Germinal center (tissue), 1 donor: ENCODE data around the gene HELQ.
"Not testable (repeated sequence)": the region's sequence is repeated elsewhere in the genome, so short reads cannot be mapped to it uniquely, and the experiment has no call there.

Experiments
- DNase-seq: peaks from one replicate; pipeline ENCODE4 v3.0.0; 2012; ENCODE audit warnings: mixed read lengths, low spot score

Gene HELQ

DNA sequence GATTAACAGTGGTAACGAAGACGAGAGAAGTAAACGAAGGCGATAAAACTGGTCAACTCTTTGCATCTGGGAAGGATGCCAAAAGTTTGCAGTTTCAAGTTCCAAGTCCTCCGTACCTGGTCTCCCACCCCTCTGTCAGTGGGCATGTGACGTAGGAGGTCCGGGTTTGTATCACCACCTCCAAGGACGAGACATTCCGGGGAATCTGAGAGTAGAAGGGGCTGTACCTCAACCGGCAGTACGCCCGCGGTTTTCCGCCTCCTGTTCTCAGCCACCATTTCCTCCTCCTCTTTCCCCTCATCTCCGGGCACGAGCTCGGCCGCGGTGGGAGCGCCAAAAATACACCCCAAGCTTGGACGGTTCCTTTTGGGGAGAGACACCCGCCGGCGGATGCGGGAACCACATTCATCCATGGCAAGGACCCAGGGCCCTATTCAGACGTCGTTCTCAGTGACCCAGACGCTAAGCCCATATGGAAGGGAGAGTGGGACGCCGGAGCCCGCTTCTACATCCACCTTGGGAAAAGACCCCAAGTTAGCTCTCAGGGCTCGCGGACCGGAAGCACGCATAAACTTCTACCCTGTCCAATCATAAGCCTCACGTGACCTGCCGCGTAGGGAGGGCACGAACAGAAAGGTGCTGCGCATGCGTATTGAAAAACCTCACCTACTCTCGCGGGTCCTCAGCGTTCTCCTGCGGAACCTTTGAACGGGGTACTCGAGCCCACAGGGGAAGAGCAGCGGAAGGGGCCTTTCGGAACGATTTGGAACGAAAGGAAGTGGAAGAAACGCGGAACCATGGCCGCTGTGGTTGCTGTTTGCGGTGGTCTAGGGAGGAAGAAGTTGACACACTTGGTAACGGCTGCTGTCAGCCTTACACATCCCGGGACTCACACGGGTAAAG, at the start of gene HELQ, which contains the start of gene MRPS18C:
HELQ (minus strand) TSS at position 543 of the 903 bp plus-strand sequence; CDS start at position 413, 130 bp downstream.
MRPS18C (plus strand) TSS at position 778 of the 903 bp plus-strand sequence; CDS start at position 798, 20 bp downstream.
- DNase-seq = peak; percentile 95

- no peak for DNase-seq
Measured at GRCh38 chr4:83504996-83505395, 49.4 kb upstream of the HELQ start.

GRCh38 chr4:83504503-83504902, 48.9 kb upstream of the HELQ start:
- DNase-seq = no peak

DNA sequence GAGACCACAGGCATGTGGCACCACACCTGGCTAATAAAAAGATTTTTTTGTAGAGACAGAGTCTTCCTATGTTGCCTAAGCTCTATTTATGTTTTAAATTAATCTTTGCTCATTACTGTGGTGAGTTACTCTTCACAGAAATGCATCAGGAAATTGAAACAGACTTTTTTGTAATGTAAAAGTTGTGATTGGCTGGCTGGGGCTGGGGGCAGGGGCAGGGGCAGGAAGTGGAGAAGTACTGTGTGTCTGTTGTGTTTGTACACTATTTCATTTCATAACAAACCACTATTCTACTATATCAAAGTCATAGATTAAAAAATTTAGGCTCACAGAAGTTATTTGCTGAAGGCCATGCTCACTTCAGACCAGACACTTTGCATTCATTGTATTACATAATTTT, 48.4 kb upstream of the HELQ start:
- DNase-seq = no peak

DNA sequence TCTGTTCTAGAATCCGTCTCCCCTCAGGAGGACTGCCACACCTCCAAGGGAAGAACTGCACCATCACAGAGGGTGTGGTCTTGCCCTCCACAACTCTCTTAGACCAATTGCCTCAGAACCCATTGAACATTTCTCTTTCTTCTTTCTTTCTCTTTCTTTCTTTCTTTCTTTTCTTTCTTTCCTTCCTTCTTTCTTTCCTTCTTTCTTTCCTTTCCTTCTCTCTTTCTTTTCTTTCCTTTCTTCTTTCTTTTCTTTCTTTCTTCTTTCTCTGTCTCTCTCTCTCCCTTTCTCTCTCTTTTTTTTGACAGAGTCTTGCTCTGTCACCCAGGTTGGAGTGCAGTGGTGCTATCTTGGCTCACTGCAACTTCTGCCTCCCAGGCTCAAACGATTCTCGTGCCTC, 46.0 kb upstream of the HELQ start:
- not testable (repeated sequence) for DNase-seq

DNA sequence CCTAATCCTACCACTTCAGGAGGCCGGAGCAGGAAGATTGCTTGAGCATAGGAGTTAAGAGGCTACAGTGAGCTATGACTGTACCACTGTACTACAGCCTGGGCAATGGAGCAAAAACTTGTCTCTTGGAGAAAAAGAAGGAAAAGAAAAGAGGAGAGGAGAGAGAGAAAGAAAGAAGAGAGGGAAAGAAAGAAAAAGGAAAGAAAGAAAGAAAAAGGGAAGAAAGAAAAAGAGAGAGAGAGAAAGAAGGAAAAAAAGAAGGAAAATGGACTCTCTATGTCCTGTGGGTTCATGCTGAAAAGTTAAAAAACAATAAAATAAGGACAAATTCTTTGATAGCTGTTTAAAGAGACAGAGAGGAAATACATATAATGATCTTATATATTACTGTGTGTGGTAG, 42.6 kb upstream of the HELQ start:
- DNase-seq = no peak

GRCh38 chr4:83496085-83496917, 40.7 kb upstream of the HELQ start:
- DNase-seq = not testable (repeated sequence)

DNA sequence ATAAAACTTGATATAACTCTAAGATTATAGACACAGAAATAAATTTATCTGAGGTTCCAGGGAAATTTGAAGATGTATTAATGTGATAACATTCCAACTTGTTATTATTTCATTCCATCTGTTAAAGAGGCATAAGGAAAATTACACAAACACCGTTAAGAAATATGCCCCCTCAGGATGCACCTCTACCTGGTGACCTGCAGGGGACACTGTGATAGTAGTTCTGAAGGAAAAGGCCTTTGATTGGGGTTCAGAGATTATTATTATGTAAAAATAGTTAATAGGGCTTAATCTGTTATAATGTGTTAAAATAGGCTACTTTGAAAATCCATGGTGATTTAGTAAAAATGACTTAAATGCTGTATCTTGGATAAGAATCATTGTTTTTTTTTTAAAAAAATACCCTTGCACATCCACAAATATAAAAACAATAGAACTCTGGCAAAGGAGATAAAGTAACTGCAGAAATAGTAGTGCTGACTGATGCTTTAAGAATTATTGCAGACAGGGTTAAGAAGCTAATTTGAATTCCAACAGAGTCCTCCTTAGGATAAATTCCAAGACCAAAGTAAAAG, 35.3 kb upstream of the HELQ start:
- peak; percentile 69 for DNase-seq

DNA sequence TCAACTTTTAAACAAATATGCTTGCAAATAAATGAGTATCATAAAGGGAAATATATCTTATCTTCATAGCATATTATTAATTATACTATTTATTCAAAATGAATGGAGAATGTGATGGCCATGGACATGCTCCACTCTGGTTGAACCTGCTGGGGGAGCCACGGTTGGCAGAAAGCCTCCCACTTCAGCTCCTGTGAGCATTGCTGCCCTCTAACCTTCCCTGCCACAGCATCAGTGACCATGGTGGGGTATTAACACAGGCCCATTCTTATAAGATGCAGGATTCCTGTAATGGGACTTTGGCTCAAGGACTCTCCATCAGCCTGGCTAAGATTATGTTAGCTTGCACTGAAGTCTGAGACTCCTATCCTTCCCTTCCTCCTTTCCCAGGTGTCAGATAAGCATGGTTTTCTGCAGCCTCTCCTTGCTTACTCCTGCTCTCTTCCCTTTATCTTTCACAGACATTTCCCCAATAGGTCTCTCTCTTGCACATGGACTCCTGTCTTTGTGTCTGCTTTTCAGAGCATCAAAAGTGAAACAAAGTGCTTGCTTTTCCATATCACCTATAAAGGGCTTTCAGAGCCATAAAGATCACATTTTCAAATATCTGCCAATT, 34.2 kb upstream of the HELQ start:
- DNase-seq = no peak

DNA sequence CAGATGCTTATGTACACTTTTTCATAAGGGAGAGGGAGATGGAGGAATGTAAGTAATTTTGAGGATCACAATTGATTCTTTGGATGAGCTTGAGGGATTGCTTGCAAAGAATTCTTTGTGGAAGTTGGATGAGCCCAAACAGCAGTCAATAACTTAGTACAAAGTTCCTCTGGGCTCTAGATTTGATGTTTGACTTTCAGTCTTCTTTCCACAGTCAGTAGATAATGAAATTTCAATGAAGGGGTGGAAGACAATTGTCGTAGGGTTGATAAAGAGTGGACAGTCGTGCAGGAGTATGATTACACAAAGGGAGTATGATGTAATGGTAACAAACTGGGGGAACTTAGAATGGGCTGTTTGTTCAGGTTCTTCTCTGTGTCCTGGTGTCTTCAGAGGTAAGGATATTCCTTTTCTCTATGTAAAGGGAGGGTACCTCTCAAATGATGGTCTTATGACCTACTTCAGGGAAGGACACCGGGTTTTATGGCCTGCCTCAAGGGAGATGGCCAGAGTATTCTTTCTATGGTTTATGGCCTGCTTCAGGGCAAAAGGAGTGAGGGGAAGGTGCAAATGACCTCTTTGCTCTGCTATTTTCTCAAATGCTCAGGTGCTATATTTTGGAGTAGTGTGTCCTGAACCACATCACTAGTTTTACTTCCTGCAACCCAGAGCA, 31.0 kb upstream of the HELQ start:
- no peak for DNase-seq

DNA sequence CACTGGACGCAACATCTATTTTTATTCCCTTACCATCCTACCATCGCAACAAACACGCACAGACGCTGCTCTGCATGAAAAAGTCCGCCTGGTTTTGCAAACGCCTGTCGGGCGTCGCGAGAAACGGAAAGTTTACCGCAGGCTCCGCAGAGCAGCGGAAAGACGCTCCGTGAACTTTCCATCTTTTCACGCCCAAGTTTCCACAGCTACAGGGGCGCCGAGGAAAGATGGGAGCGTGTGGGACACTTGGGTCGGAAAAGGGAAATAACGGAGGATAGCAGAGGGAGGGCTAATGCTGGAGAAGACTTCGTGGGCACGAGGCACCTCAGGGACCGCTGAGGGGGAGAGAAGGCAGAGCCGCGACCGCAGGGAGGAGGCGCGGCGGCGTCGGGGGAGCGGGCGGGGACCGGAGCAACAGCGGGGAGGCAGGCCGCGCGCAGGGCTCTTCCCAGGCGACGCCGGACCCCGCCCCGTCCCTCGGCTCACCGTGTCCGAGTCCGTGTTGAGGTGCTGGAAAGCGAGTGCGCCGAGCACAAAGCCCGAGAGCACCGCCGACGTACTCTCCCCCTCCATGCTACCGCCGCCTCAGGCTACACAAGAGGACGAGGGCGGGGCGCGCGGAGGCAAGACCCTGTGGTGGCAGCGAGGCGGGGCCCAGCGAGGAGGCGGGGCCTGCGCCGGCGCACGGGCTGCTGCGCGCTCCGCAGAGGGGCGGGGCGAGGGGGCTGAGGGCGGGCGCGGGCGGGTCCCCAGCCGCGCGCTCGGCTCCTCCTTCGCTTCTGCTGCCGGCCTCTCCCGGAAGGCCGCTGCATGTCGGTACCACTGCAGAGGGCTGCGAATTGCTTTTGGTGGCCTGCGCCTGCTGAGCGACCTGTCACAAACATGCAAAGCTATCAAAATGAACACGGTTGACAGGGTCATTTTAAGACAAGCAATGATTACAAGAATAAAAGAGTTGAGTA, 29.2 kb upstream of the HELQ start, which contains the start of gene ABRAXAS1:
ABRAXAS1 (minus strand) TSS at position 601 of the 962 bp plus-strand sequence; CDS start at position 573, 28 bp downstream.
- DNase-seq = peak; percentile 99

DNA sequence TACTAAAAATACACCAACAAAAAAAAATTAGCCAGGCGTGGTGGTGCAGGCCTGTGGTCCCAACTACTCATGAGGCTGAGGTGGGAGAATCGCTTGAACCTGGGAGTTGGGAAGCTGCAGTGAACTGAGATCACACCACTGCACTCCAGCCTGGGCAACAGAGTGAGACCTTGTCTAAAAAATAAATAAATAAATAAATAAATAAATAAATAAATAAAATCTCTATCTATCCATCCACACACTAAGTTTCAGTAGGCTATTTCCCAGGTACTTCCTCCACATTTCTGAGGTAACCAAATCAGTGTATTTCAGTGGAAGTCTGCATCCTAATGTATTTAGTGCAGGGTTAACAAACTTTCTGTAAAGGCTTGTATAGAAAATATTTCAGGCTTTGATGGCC, 18.3 kb upstream of the HELQ start:
- no peak for DNase-seq

GRCh38 chr4:83473423-83473822, 17.8 kb upstream of the HELQ start:
- DNase-seq = no peak

DNA sequence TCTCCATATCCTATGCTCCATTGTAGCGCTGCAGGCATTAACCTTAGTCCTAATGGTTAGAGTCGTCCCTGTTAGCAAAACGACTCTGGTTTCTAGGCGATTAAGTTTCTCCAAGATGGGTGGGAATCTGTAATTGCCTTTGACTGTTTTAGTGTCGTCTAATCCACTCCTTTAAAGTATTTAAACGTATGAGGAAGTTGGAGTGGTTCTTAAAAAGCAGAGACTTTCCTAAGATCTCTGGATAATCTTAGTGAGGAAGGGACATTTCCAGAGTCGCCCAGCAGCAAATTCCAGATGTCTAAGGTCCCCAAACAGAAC, 520 bp upstream of the HELQ start:
- no peak for DNase-seq

DNA sequence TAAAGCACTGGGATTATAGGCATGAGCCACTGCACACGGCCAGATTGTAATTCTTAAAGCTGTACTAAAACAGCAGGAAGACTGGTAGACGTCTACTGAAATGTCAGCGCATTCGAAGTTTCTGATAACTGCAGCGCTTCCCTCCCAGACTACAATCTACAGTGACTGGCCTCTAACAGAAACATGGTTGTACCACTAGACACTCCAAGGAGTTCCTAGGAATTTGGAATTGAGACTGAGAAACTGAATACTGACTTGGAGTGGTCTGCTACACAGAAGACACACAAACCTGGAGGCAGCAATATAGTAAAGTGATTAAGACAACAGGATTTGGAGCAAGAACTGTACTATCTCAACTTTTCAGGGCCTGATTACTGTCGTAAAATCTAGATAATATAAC, 937 bp downstream of the HELQ start:
- no peak for DNase-seq

DNA sequence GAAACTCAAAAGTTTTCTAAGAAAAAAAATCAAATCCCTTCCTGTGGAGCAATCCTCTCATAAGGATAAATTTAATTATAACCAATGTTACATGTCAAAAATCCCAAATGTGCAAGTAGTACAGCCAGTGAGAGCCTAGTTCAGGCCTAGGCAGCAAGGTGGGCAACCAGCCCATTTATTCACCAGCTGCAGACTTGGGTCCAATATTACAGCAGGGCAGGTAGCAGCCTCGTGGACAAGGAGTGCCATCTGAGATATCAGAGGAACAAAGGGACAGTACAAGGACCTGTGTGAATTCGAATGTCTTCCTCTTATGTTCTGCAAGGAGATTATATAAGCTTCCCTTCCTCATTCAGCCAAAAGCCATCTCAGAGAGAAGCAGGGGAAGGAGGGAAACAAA, 6.6 kb downstream of the HELQ start:
- no peak for DNase-seq

DNA sequence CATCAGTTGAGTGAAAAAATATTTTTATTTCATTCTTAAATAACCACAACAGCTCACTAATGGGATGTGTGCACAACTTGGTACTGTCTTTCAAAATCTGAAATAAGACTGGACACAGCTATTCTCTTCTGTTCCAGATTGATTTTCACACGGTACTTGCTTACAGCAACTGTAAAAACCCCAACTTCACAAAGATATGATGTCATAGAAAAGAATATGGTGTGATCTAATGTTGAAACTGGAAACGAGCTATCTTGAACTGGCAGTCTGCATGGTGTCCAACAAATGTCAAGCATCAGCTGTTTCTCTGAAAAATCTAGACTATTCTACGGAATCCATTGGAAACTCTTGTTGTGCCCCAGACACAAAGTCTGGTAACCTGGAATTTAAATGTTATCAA, 14.7 kb downstream of the HELQ start:
- peak; percentile 5 for DNase-seq

GRCh38 chr4:83440148-83440814, 15.3 kb downstream of the HELQ start:
- DNase-seq = peak; percentile 61

GRCh38 chr4:83438719-83439118, 16.9 kb downstream of the HELQ start:
- DNase-seq = no peak

DNA sequence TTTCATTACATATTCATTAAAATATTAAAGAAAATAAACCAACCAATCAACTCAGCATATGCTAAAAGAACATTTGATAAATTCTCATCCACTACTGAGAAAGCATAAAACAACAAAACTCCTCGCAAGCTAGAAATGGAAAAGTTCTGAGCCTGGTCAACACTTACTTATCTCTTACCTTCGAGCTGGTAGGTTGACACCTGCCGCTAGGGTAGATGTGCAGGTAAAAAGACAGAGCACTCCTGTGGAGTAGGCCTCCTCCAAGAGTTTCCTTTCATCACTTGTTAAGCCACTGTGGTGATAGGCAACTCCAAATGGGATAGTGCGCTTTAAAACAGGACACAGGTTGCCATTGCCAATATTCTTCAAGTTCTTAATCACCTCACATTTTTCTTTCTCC, 18.9 kb downstream of the HELQ start:
- DNase-seq = no peak
